Caco-2 (cell line): ENCODE results near the gene CREB3L1. TPM values are rescaled to one million over a fixed set of nuclear protein-coding genes. Genes with fewer than 3 reads are reported as not detected.
A peak's percentile ranks its signal among the peaks of the same experiment; 100 is the strongest.

Experiments
- BruUV-seq: library from RNA; stranded (reverse); fragments of 400-500 nt; replicated peaks from 2 replicates; lab custom pipeline; 2021; lab: Mats Ljungman, UMichigan
- CTCF ChIA-PET: fragments of 300-600 bp; sonication (Branson Sonifier 250); formaldehyde crosslinking; loops from one replicate; lab custom pipeline; 2022; ENCODE audit warnings: antibody characterized with exemption; lab: Charles Lee
- POLR2A ChIA-PET: fragments of 300-600 bp; sonication (Branson Sonifier 250); formaldehyde crosslinking; loops from one replicate; lab custom pipeline; 2022; ENCODE audit warnings: antibody characterized with exemption; lab: Charles Lee
- DNase-seq, 2 experiments: peaks; one replicate each; pipeline versions ENCODE4 v3.0.0 to v3.0.0-alpha.2; 2020 to 2022
- H3K27me3 ChIP-seq: replicated peaks from 2 replicates; pipeline ENCODE4 v1.6.0; 2011; ENCODE audit warnings: low read length; ENCODE audit not compliant: control insufficient read depth, insufficient read depth
- H3K36me3 ChIP-seq: 2 replicates; pipeline ENCODE4 v1.5.1; 2011; ENCODE audit warnings: low read length; ENCODE audit not compliant: control insufficient read depth, insufficient read depth
- H3K4me1 ChIP-seq: fragments of 250-450 bp; sonication (Bioruptor Pico); 2 replicates; pipeline ENCODE4 v1.5.1; 2020; ENCODE audit warnings: mild to moderate bottlenecking
- H3K4me3 ChIP-seq: 2 replicates; pipeline ENCODE4 v1.5.1; 2011; ENCODE audit warnings: low read depth, mild to moderate bottlenecking, control low read depth, low read length
- H3K9me3 ChIP-seq: fragments of 250-450 bp; sonication (Bioruptor Pico); 2 replicates; pipeline ENCODE4 v1.5.1; 2020; ENCODE audit warnings: mild to moderate bottlenecking, moderate library complexity
- H3K27ac Mint-ChIP-seq: one replicate; pipeline ENCODE4 v1.8.0; 2022; ENCODE audit warnings: mixed read lengths; ENCODE audit not compliant: unreplicated experiment
- H3K27me3 Mint-ChIP-seq: one replicate; pipeline ENCODE4 v1.8.0; 2022; ENCODE audit warnings: mixed read lengths; ENCODE audit not compliant: insufficient read depth, unreplicated experiment
- H3K36me3 Mint-ChIP-seq: one replicate; pipeline ENCODE4 v1.8.0; 2022; ENCODE audit warnings: mild to moderate bottlenecking, mixed read lengths; ENCODE audit not compliant: insufficient read depth, unreplicated experiment
- H3K4me1 Mint-ChIP-seq: one replicate; pipeline ENCODE4 v1.8.0; 2022; ENCODE audit warnings: low read depth, mixed read lengths; ENCODE audit not compliant: unreplicated experiment
- H3K4me3 Mint-ChIP-seq: one replicate; pipeline ENCODE4 v1.8.0; 2022; ENCODE audit warnings: mild to moderate bottlenecking, moderate library complexity, mixed read lengths; ENCODE audit not compliant: unreplicated experiment
- H3K9me3 Mint-ChIP-seq: one replicate; pipeline ENCODE4 v1.8.0; 2022; ENCODE audit warnings: mixed read lengths; ENCODE audit not compliant: unreplicated experiment
- intact Hi-C: fragments of 100-400 bp; cut with micrococcal nuclease; formaldehyde crosslinking; loops from one replicate; pipeline ENCODE4 v1.10.0; 2022; ENCODE audit not compliant: unreplicated experiment
- total RNA-seq: library from RNA; stranded (reverse); gene quantifications from 2 replicates; pipeline ENCODE4 v1.2.3, GENCODE V29; 2022
- TF ChIP-seq, protein P1 (sequence below), 2 experiments: fragments of 200-600 bp in 1 of 2; IDR thresholded peaks; 1 replicate in 1 of 2; 2 replicates in 1 of 2; pipeline versions ENCODE4 v1.5.1 to v1.8.0; 2011 to 2022; ENCODE audit warnings: antibody characterized with exemption in 1 of 2, control low read depth in 1 of 2, inconsistent platforms in 1 of 2, low read depth in 1 of 2, low read length in 1 of 2, mild to moderate bottlenecking in 1 of 2, moderate library complexity in 1 of 2; ENCODE audit not compliant: insufficient read depth in 1 of 2, severe bottlenecking in 1 of 2, unreplicated experiment in 1 of 2

CREB3L1 gene
- total RNA-seq, 1 experiment from 2014 or later: 24.9 TPM

DNA sequence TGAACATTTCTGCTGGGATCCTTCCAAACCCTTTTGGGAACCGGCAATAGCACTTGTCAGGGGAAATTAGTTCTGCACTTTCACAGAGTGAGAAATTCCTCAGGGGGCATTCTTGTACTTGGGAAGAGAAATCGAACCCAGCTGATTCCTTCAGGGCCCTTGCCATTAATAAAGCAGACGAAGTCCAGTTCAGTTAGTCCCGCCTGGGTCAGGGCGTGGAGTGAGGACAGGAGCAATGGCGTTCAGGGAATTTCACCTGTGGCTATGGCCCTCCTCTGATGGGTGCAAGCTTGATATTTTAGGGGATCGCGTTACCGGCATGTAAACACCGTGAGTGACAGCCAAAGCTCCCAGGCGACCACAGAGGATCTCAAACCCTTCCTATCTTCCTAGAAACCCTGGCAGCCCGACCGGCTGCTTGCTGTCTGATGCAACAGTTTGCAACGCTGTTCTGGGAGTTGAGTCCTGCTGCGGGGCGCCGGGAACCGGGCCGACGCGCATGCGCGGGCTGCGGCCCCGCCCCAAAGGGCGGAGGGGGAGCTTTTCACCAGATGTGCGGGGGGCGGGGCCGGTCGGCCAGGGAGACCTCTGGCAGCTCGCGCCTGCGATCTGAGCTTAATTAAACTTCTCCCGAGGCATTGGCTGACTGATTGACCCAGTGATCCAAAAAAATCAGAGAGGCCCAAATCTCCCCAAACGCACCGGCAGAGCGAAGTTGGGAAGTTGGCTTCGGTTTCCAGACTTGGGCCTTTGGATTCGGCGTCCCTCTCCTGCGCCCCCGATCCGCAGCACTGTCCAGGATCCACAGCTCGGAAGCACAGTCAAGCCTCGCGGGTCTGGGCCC, 34.3 kb upstream of the CREB3L1 start:
- H3K4me1 ChIP-seq: peaks cover 14% of the 10 kb centered on the region
- Mint-ChIP-seq H3K27ac (peak overlapping the region; percentile 99), H3K27me3 (no peaks in the 10 kb centered on the region), H3K36me3 (peaks cover 17% of the 10 kb centered on the region), H3K4me3 (peak overlapping the region; percentile 92), H3K9me3 (no peaks in the 10 kb centered on the region), H3K4me1 (peaks cover 42% of the 10 kb centered on the region)
- ChIA-PET POLR2A (interaction anchor here (0.5 to 2.8 kb wide), 25 partner anchors 9 to 598 kb away, joined by 3 to 23 read pairs (median 5); partner anchors contain the start of genes CHRM4, CREB3L1 and DGKZ), CTCF (interaction anchor here (0.6 to 9.7 kb wide), 10 partner anchors 9 to 278 kb away, joined by 3 to 181 read pairs (median 5); partner anchors contain the start of genes CHRM4 and CREB3L1)
- H3K4me3 ChIP-seq: peak overlapping the region; percentile 56
- intact Hi-C loops: loop anchor here (5.0 kb wide), 1 partner anchor 124 kb away; no protein-coding TSS in a partner anchor
- TF ChIP-seq, protein P1, sequence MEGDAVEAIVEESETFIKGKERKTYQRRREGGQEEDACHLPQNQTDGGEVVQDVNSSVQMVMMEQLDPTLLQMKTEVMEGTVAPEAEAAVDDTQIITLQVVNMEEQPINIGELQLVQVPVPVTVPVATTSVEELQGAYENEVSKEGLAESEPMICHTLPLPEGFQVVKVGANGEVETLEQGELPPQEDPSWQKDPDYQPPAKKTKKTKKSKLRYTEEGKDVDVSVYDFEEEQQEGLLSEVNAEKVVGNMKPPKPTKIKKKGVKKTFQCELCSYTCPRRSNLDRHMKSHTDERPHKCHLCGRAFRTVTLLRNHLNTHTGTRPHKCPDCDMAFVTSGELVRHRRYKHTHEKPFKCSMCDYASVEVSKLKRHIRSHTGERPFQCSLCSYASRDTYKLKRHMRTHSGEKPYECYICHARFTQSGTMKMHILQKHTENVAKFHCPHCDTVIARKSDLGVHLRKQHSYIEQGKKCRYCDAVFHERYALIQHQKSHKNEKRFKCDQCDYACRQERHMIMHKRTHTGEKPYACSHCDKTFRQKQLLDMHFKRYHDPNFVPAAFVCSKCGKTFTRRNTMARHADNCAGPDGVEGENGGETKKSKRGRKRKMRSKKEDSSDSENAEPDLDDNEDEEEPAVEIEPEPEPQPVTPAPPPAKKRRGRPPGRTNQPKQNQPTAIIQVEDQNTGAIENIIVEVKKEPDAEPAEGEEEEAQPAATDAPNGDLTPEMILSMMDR (IDR thresholded peaks at IDR 0.05; ENCODE audit: insufficient read depth in 1 of 2, low read depth in 1 of 2, low read length in 1 of 2, severe bottlenecking in 1 of 2, unreplicated experiment in 1 of 2): no peak
- DNase-seq: peak; percentile 95 to 98
- no peaks in the 10 kb centered on the region for H3K36me3 ChIP-seq
- BruUV-seq: TSS peak; percentile 99
- no peaks in the 10 kb centered on the region; the same call in 1 of the 2 replicates for H3K9me3 ChIP-seq
- no peaks in the 10 kb centered on the region; the same call in 1 of the 2 replicates for H3K27me3 ChIP-seq

DNA sequence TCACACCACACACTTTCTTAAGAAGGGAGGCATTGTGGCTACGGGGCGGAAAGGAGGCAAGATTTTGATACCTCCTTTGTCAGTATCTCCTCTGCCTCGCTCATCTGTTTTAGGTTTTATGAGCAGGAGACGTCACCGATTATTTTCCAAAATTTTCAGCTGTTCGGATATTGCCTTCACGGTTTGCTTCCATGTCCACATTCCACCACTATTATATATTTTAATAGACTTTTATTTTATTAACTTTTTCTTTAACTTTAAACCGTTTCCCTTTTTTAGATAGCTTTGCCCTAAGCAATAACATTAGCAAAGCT, 33.7 kb upstream of the CREB3L1 start:
- Histone ChIP-seq H3K36me3 (no peaks in the 10 kb centered on the region), H3K4me1 (peaks cover 20% of the 10 kb centered on the region), H3K4me3 (peak overlapping the region; percentile 56), H3K9me3 (no peaks in the 10 kb centered on the region; the same call in 1 of the 2 replicates), H3K27me3 (no peaks in the 10 kb centered on the region)
- H3K4me1 Mint-ChIP-seq: peaks cover 47% of the 10 kb centered on the region
- DNase-seq: no peak
- intact Hi-C loops: loop anchor here (5.0 kb wide), 1 partner anchor 124 kb away; no protein-coding TSS in a partner anchor
- H3K4me3 Mint-ChIP-seq: peak overlapping the region; percentile 92
- CTCF ChIA-PET: interaction anchor here (0.6 to 9.7 kb wide), 9 partner anchors 30 to 279 kb away, joined by 4 to 181 read pairs (median 5); partner anchors contain the start of genes CHRM4 and CREB3L1
- POLR2A ChIA-PET: interaction anchor here (0.5 to 2.8 kb wide), 23 partner anchors 9 to 598 kb away, joined by 3 to 23 read pairs (median 5); partner anchors contain the start of genes CHRM4, CREB3L1 and DGKZ
- H3K36me3 Mint-ChIP-seq: peaks cover 21% of the 10 kb centered on the region
- no peaks in the 10 kb centered on the region for H3K9me3 Mint-ChIP-seq
- BruUV-seq: TSS peak; percentile 94
- H3K27ac Mint-ChIP-seq: peak overlapping the region; percentile 99
- H3K27me3 Mint-ChIP-seq: no peaks in the 10 kb centered on the region
- TF ChIP-seq, protein P1 (IDR thresholded peaks at IDR 0.05; ENCODE audit: insufficient read depth in 1 of 2, low read depth in 1 of 2, low read length in 1 of 2, severe bottlenecking in 1 of 2, unreplicated experiment in 1 of 2): no peak

DNA sequence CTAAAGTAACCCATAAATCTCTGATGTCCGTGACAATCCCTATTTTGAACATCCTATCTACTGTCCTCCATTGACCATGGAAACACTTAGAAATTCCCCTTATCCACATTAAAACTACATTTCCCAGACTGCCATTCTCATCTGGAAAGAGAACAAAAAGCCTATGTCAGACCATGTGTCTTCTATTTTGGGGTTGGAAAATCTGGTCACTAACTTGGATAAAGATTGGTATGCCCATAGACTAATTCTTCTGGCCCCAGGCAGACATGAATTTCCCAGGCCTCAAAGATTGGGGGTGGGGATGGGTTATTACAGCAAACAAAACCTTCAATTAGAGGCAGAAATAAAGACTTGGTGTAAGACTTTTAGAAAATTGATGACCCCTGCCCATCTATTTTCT, 30.9 kb upstream of the CREB3L1 start:
- TF ChIP-seq, protein P1 (IDR thresholded peaks at IDR 0.05; ENCODE audit: insufficient read depth in 1 of 2, low read depth in 1 of 2, low read length in 1 of 2, severe bottlenecking in 1 of 2, unreplicated experiment in 1 of 2): no peak
- BruUV-seq: no TSS peak
- DNase-seq: no peak

More for the DNA sequence above, 30.9 kb upstream of the CREB3L1 start:
- peaks cover 27% of the 10 kb centered on the region for H3K36me3 Mint-ChIP-seq
- H3K27ac Mint-ChIP-seq: no peak overlapping the region
- peaks cover 59% of the 10 kb centered on the region for H3K4me1 Mint-ChIP-seq
- H3K9me3 ChIP-seq: no peaks in the 10 kb centered on the region; the same call in 1 of the 2 replicates
- POLR2A ChIA-PET: no interaction called here
- intact Hi-C loops: no loop called here
- H3K4me3 ChIP-seq: no peak overlapping the region
- H3K27me3 ChIP-seq: no peaks in the 10 kb centered on the region
- CTCF ChIA-PET: interaction anchor here (0.5 kb wide), 1 partner anchor 31 kb away, joined by 3 read pairs; no protein-coding TSS in a partner anchor
- no peak overlapping the region for H3K4me3 Mint-ChIP-seq
- no peaks in the 10 kb centered on the region for H3K36me3 ChIP-seq
- no peaks in the 10 kb centered on the region for H3K27me3 Mint-ChIP-seq
- no peaks in the 10 kb centered on the region for H3K9me3 Mint-ChIP-seq
- peaks cover 46% of the 10 kb centered on the region for H3K4me1 ChIP-seq
